Stimulated activated CD4-positive, alpha-beta T cell treated with anti-CD3 and anti-CD28 coated beads, Interleukin-4, amount 100 ng/mL, for 24 hours (primary cell): ENCODE results near the gene SUSD3.

ENCODE experiments used
- DNase-seq: peaks from one replicate; pipeline ENCODE4 v3.0.0-alpha.2; 2020

The SUSD3 gene

GRCh38 chr9:93030642-93031628 lies 27.6 kb upstream of the SUSD3 start:
- DNase-seq, result no peak

DNA sequence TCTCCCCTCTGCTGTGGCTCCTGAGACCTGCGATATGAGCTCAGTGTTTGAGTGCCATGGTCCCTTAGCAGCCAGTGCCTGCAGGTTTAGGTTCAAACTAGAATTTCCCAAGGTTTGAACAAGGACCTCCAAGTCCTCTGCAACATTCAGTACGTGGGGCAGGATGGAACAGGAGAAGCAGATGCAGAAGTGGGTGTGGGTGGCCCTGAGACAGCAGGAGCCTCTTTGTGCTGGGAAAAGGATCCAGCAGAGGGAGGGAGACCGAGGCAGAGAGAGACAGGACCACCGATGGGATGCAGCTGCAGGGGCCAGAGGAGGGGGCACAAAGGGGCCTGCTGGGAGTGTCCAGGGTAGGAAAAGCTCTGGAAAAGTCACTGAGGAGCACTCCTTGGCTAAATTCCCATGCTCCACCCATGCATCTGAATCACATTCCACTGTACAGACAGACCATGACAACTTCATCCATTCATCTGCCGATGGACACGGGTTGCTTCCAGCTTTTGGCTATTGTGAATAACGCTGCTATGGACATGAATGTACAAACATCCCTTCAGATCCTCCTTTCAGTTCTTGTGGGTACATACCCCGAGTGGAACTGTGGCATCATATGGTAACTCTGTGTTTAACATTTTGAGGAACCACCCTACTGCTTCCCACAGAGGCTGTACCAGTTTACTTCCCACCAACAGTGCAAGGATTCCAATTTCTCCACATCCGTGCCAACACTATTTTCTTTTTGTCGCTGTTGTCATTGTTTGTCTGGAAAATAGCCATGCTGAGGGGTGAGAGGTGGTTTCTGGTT lies 26.7 kb upstream of the SUSD3 start:
- no peak for DNase-seq

DNA sequence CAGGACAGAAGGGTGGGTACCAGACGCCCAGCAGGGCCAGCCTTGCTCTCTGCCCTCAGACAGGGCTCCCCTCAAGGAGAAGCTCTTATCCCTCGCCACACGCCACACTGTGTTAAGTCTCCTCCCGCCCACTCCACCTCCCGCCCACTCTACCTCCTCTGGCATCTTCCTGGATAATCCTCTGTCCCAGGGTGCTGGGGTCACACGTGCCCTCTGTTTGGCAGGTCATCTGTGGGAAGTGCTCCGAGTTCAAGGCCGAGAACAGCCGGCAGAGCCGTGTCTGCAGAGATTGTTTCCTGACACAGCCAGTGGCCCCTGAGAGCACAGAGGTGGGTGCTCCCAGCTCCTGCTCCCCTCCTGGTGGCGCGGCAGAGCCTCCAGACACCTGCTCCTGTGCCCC lies 26.0 kb upstream of the SUSD3 start:
- DNase-seq, result no peak

- DNase-seq, result no peak
Observed at GRCh38 chr9:93033531-93033930, 25.0 kb upstream of the SUSD3 start.

GRCh38 chr9:93035106-93035660 lies 23.3 kb upstream of the SUSD3 start:
- no peak for DNase-seq

DNA sequence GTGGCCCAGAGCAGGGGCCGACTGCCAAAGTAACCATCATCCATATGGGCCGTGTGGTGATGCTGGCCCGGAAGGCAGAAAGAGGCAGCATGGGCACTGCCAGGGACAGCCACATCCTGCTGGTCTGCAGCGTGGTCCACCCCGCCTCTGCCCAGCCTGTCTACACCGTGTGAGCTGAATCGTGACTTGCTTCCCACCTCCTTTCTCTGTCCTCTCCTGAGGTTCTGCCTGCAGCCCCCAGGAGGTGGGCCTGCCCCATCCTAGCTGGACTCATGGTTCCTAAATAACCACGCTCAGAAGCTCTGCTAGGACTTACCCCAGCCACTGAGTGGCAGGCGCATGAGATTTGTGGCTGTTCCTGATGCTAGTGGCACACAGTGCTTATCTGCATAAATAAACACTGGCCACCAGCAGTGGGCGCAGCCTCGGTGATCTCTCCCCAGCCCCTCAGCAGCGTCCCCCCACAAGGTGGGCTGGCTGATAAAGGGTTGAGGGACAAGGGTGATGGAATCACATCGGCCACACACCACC lies 22.6 kb upstream of the SUSD3 start:
- no peak for DNase-seq

DNA sequence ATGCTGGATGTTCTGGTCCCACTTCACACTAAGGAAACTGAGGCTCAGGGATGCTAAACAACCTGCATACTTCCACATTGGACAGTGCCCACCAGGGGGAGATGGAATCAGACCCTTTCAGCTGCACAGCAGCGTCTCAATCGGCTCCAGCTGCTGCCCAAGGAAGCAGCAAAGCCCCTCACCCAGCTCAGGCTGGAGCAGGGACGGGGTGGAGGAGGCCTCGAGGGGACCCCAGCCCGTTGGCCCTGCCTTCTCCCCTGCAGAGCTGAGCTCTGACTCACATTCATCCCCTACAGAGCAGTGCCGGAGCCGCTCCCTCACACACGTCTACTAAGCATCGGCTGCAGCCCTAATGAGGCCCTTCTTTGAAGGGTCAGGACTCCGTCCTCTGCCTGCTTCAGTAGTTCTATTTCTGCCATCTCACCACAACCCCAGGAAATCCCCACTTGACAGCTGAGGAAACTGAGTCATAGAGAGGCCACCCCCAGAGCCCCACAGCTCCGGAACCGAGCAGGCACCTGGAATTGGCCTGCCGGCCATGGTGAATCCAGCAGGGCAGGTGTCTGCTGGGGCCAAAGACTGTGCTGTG lies 21.5 kb upstream of the SUSD3 start:
- DNase-seq, result no peak

DNA sequence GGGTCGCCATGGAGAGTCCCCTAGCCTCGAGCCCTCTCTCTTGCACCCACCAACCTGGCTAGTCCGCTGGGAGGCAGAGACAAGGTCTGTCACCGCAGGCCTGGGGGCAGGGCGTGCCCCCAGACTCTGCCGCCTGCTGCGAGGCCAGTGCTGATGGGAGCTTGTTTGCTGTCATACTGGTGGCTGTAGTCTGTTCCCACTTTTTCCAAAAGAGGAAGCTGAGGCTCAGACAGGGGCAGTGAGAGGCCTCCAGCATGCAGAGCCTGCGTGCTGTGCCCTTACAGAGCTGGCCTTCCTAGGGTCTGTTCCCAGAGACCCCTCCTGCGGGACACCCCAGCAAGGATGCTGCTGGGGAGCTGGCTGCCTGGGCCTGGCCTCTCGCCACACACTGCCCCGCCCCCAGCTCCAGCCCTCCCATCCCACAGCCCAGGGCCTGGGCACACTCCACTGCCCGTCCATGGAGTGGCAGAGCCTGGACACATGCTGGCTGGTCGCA lies 21.0 kb upstream of the SUSD3 start:
- no peak for DNase-seq

DNA sequence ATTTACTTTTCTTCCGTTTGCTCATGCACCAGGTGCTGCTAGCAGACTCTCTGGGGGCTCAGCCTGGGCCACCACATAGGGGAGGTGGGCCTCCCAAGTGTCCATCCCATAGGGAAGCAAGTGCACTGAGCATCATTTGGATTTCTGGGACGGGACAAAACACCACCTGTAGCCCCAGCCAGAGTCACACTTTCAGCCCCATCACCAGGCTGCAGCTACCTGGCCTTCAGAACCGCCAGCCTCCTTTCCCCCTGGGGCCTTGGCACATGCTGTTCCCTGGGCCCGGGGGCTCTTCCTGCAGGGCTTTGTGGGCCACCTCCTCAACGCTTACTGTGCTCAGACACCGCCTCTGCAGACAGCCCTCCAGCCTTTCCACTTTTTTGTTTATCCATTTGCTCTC lies 19.6 kb upstream of the SUSD3 start:
- no peak for DNase-seq

- DNase-seq, result no peak
Observed at GRCh38 chr9:93039456-93039855, 19.0 kb upstream of the SUSD3 start.

- no peak for DNase-seq
Observed at GRCh38 chr9:93039976-93040375, 18.5 kb upstream of the SUSD3 start.

DNA sequence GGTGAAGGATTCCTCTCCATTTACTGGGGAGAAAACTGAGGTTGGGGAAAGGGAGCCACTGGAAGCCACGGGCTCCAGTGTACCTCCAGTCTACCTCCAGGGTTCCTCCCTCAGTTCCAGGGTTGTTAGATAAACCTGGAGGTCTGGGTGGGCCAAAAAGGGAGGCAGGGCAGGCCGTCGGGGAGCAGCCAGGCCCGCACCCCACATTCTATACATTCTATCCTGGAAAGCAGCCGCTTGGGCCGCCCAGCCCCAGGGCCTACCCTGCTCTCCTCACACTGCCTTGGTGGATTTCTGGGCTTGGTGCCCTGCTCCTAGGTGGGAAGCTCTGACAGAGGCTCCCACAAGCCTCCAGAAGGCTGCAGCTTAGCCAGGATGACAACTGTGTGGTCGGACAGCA lies 18.1 kb upstream of the SUSD3 start:
- no peak for DNase-seq

DNA sequence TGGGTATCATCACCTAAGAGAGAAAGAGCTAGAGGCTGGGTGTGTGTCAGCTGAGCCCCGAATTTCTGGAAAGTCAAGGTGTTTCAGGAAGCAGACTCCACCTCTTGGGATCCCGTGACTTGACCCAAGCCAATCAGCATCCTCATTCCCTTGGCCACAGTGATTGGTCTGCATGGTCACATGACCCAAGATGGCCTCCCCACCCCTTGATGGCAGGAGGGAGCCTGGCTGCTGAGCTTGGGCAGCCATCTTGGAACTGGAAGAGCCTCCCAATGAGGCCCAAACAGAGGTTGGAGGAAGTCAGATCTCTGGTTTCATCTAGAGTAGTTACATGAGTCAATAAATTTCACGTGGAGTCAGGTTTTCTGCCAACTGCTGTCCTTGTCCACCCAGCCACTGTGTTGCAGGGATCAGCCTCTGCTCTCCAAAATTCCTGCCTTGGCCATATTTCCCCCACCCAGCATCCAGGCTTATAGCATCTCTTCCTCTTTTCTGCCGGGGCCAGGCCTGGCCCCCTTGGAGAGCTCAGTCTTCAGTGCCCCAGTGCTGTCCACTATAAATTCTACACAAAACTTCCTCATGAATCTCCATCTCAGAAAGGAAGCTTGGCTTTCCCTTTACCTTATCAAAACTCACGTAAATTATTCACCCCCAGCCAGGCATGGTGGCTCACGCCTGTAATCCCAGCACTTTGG lies 17.2 kb upstream of the SUSD3 start:
- DNase-seq, result no peak

GRCh38 chr9:93043122-93043521 lies 15.4 kb upstream of the SUSD3 start:
- no peak for DNase-seq

- no peak for DNase-seq
Observed at GRCh38 chr9:93045521-93045920, 13.0 kb upstream of the SUSD3 start.

GRCh38 chr9:93048566-93049448 lies 9.7 kb upstream of the SUSD3 start:
- no peak for DNase-seq

DNA sequence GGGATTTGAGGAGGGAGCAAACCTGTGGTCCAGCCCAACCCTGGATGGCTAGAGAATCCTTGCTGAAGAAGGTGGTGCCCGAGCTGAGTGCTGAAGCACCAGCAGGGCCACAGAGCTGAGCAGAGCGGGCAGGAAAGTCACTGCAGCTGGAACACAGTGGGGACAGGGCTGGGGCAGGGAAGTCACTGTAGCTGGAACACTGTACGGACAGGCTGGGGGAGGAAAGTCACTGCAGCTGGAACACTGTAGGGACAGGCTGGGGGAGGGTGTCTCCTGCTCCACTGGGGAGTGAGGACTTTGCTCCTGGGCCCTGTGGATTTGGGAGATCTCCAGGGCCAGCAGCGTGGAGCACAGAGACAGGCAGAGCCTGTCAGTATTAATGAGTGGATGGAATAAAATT lies 9.0 kb upstream of the SUSD3 start:
- DNase-seq, result no peak

GRCh38 chr9:93050231-93050630 lies 8.3 kb upstream of the SUSD3 start:
- no peak for DNase-seq

GRCh38 chr9:93051680-93052089 lies 6.8 kb upstream of the SUSD3 start:
- no peak for DNase-seq

DNA sequence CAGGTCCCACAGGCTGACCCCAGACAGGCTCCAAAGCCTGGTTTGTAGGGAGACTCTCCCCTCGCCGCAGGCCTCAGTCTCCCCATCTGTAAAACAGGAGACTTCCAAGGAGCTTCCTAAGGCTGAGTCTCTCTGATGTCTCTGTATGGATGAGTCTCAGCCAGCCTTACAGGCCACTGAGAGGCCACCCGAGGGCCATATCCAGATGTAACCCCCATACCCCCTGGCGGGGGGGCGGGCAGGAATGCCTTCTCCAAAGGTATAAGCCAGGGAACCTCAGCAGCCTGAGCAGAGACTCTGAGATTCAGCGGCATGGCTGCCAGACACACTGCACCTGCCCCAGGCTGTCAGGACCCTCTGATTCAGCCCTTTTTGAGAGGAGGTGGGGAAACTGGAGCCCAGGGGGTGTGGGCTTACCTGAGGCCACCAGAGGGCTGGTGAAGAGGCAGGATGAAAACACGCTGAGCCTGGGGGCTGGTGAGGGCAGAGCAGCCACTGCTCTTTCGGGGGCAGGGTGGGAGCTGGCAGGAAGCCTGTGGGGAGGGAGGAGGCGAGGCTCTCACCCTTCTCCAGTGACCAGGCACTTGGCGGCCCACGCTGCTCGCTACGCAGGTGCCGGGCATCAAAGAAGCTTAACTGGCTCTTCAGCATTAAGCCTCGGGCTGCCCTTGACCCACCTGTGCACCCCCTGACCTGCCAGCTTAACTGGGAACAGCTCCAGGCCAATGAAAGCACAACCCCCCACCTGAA lies 5.5 kb upstream of the SUSD3 start:
- no peak for DNase-seq
